HEK293 (cell line): Measurements from ENCODE around the gene MBP.

ENCODE experiments used
- CTCF ChIP-seq: fragments of 450-650 bp; formaldehyde crosslinking; IDR thresholded peaks from 2 replicates; pipeline ENCODE4 v1.5.1; 2016; ENCODE audit warnings: missing biosample characterization, missing genetic modification characterization
- ZBTB17 ChIP-seq: fragments of 450-650 bp; formaldehyde crosslinking; IDR thresholded peaks from 2 replicates; pipeline ENCODE4 v1.5.1; 2016; ENCODE audit warnings: missing biosample characterization, missing genetic modification characterization
- ZNF10 ChIP-seq: fragments of 450-650 bp; formaldehyde crosslinking; IDR thresholded peaks from 2 replicates; pipeline ENCODE4 v1.5.1; 2017; ENCODE audit warnings: missing biosample characterization, missing genetic modification characterization
- ZNF274 ChIP-seq, 2 experiments: fragments of 200-500 bp in 1 of 2; fragments of 450-650 bp in 1 of 2; sonication (Bioruptor generic) in 1 of 2; formaldehyde crosslinking in 1 of 2; IDR thresholded peaks; 2 replicates each; pipeline versions ENCODE4 v1.5.1 to v1.6.1; 2014 to 2016; ENCODE audit warnings: borderline replicate concordance in 1 of 2, inconsistent platforms in 1 of 2, low read length in 1 of 2, missing biosample characterization in 1 of 2, missing genetic modification characterization in 1 of 2
- ZNF311 ChIP-seq: fragments of 450-650 bp; formaldehyde crosslinking; IDR thresholded peaks from 2 replicates; pipeline ENCODE4 v1.5.1; 2017; ENCODE audit warnings: missing biosample characterization, missing genetic modification characterization, borderline replicate concordance

GRCh38 chr18:77004555-77005380 is 127.8 kb downstream of the MBP start:
- TF ChIP-seq ZNF274 (IDR thresholded peaks at IDR 0.05; ENCODE audit: low read length) (no peak), ZNF274 (tag by site-specific recombination; IDR thresholded peaks at IDR 0.05; ENCODE audit: borderline replicate concordance) (no peak), ZBTB17 (tag by site-specific recombination) (no peak), CTCF (tag by site-specific recombination) (no peak), ZNF10 (no peak), ZNF311 (tag by site-specific recombination) (no peak)
